ENCODE data around the gene CSF1. TPM values are rescaled to one million over a fixed set of nuclear protein-coding genes. Genes with fewer than 3 reads are reported as not detected.

Gene CSF1
- total RNA-seq, 5 donors from 2014 or later (not counting 1 experiment from before 2014, with no cell fraction given): 4.8 to 9.5 (median 8.3) TPM

DNA sequence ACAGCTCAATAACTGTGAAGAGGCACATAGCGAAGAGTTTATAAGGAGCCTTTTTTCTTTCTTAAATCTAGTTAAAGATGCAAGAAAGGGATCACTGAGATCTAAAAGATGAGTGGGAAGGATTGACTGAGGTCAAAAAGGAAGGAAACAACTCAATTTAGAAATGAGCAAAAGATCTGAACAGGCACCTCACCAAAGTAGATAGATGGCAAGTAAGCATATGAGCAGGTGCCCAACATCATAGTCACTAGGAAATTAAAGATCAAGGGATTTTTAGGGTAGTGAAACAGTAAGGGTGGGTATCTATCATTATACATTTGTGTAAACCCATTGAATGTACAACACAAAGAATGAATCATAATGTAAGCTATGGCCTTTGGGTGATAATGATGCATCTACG lies 44.6 kb upstream of the CSF1 start:
- Mint-ChIP-seq H3K4me3 (no peak overlapping the region), H3K4me1 (peaks cover 8 to 11% (median 9%) of the 10 kb centered on the region in 3 donors), H3K9me3 (peaks cover 3 to 8% (median 3%) of the 10 kb centered on the region in 3 donors), H3K36me3 (no peaks in the 10 kb centered on the region), H3K27ac (no peak overlapping the region), H3K27me3 (no peaks in the 10 kb centered on the region)
- ATAC-seq (replicated peaks in 1 of 4) (no peak), DNase-seq (no peak)
- no peaks in the 10 kb centered on the region for H3K9me3 ChIP-seq
- ChIA-PET CTCF (no interaction called here), POLR2A (no interaction called here)
- H3K4me3 ChIP-seq (ENCODE audit: control insufficient read depth in 1 of 2, extremely low read depth in 1 of 2, low read length in 1 of 2): no peak overlapping the region
- WGBS (ENCODE audit: insufficient coverage): no CpG with 5 or more reads among the region's 2 CpGs
- peaks cover 0 to 4% of the 10 kb centered on the region in 2 experiments for H3K4me1 ChIP-seq (ENCODE audit: control insufficient read depth in 1 of 2, extremely low read depth in 1 of 2, insufficient read depth in 2 of 2, low read length in 2 of 2)
- no peak overlapping the region for H3K27ac ChIP-seq (ENCODE audit: low read length)
- H3K36me3 ChIP-seq (ENCODE audit: control insufficient read depth in 2 of 2, extremely low read depth in 1 of 2, insufficient read depth in 1 of 2, low read length in 1 of 2): no peaks in the 10 kb centered on the region
- H3K27me3 ChIP-seq (replicated peaks in 1 of 2; ENCODE audit: control insufficient read depth in 2 of 2, extremely low read depth in 1 of 2, insufficient read depth in 2 of 2, low read length in 1 of 2): no peaks in the 10 kb centered on the region

DNA sequence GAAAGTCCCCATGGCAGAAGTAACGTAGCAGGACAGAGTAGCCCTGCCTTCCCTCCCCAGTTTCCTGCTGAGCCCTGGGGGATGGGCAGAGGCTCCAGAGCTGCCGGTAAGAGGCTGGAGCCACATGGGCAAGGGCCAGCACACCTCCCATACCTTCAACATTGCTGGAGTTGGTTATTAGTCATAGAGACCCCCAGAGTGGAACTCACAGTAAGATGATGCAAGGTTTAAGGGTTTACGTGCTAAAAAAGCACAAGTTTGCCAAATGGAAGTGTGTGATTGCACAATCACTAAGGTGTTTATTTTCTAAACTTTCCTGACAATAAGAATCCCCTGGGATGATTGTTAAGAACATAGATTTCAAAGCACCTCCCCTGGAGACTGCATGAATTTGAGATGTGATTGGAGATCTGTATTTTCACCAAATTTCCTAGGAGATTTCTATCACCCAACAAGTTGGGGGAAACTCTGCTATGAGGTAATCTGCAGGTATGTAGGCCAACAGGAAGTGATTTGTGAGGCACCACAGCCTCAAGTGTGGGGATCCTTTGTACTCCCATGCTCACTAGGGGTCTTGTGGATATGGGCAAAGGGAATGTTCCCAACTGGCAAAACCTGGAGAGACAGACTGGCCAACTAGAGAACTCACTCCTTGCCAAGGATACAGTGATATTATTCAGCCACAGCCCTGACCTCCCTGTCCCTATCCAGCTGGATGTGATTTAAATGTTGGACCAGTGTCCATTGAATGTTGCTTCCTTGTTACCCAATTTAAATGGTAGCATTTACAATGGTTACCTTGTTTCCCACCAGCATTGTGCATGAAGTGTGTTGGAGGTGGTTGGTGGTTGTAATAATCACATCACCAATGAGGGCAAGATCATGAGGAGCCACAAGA lies 37.1 kb upstream of the CSF1 start:
- Mint-ChIP-seq H3K27me3 (peaks cover 0 to 3% of the 10 kb centered on the region in 2 donors), H3K4me1 (peaks cover 19 to 26% (median 22%) of the 10 kb centered on the region in 3 donors), H3K4me3 (no peak overlapping the region), H3K36me3 (no peaks in the 10 kb centered on the region), H3K9me3 (no peaks in the 10 kb centered on the region), H3K27ac (no peak overlapping the region)
- ChIA-PET POLR2A (no interaction called here), CTCF (no interaction called here)
- Histone ChIP-seq H3K9me3 (no peaks in the 10 kb centered on the region), H3K4me1 (ENCODE audit: control insufficient read depth in 1 of 2, extremely low read depth in 1 of 2, insufficient read depth in 2 of 2, low read length in 2 of 2) (peaks cover 0 to 3% of the 10 kb centered on the region in 2 experiments), H3K4me3 (ENCODE audit: control insufficient read depth in 1 of 2, extremely low read depth in 1 of 2, low read length in 1 of 2) (no peak overlapping the region), H3K27ac (ENCODE audit: low read length) (peak overlapping the region; percentile 11), H3K27me3 (replicated peaks in 1 of 2; ENCODE audit: control insufficient read depth in 2 of 2, extremely low read depth in 1 of 2, insufficient read depth in 2 of 2, low read length in 1 of 2) (peaks cover 0 to 3% of the 10 kb centered on the region in 2 experiments), H3K36me3 (ENCODE audit: control insufficient read depth in 2 of 2, extremely low read depth in 1 of 2, insufficient read depth in 1 of 2, low read length in 1 of 2) (no peaks in the 10 kb centered on the region)
- 67% methylated on average over 1 of the region's 3 CpGs for WGBS (ENCODE audit: insufficient coverage)
- ATAC-seq (replicated peaks in 1 of 4): no peak
- DNase-seq: peak in 1 of 35 experiments; percentile 24

DNA sequence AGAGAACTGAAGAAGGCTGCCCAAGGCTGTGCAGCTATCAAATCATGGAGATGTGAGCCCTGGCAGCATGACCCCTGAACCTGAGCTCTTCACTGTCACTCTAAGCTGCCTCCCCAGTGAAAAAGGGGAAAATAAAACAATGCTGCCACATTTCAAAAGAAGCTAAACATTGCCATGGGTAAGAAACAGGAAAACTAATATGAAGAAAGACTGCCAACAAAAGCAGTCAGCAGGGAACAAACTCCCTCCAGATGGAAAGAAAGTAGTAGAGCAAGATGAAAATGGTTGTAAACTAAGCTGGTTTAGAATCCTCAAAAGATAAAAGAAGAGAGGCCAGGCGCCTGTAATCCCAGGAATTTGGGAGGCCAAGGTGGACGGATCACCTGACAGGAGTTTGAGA lies 36.2 kb upstream of the CSF1 start:
- Histone ChIP-seq H3K27ac (ENCODE audit: low read length) (no peak overlapping the region), H3K4me1 (ENCODE audit: control insufficient read depth in 1 of 2, extremely low read depth in 1 of 2, insufficient read depth in 2 of 2, low read length in 2 of 2) (peaks cover 0 to 3% of the 10 kb centered on the region in 2 experiments), H3K4me3 (ENCODE audit: control insufficient read depth in 1 of 2, extremely low read depth in 1 of 2, low read length in 1 of 2) (no peak overlapping the region), H3K9me3 (no peaks in the 10 kb centered on the region), H3K36me3 (ENCODE audit: control insufficient read depth in 2 of 2, extremely low read depth in 1 of 2, insufficient read depth in 1 of 2, low read length in 1 of 2) (no peaks in the 10 kb centered on the region), H3K27me3 (replicated peaks in 1 of 2; ENCODE audit: control insufficient read depth in 2 of 2, extremely low read depth in 1 of 2, insufficient read depth in 2 of 2, low read length in 1 of 2) (peaks cover 0 to 4% of the 10 kb centered on the region in 2 experiments)
- Mint-ChIP-seq H3K4me1 (peaks cover 19 to 26% (median 22%) of the 10 kb centered on the region in 3 donors), H3K36me3 (no peaks in the 10 kb centered on the region), H3K4me3 (no peak overlapping the region), H3K9me3 (no peaks in the 10 kb centered on the region), H3K27ac (no peak overlapping the region), H3K27me3 (peaks cover 0 to 3% of the 10 kb centered on the region in 2 donors)
- ChIA-PET POLR2A (no interaction called here), CTCF (no interaction called here)
- DNase-seq (no peak), ATAC-seq (replicated peaks in 1 of 4) (no peak)
- WGBS (ENCODE audit: insufficient coverage): 80% methylated on average over 1 of the region's 2 CpGs

DNA sequence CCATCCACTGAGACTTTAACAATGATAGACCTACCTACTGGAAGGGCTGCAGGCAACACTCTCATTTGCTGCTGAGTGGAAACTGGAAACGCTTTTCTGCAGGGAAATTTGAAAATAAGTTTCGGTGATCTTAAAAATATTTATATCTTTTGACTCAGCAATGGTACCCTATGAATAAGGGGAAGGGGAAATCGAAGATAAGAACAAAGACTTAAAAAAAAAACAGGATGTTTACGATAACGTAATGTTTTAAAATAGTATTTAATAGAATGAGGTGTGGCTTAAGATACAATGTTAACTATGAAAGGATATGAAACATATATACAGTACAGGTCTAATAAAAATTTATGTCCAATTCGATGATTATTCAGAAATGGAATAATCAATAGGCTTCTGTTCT lies 34.8 kb upstream of the CSF1 start:
- Histone ChIP-seq H3K27ac (ENCODE audit: low read length) (no peak overlapping the region), H3K27me3 (replicated peaks in 1 of 2; ENCODE audit: control insufficient read depth in 2 of 2, extremely low read depth in 1 of 2, insufficient read depth in 2 of 2, low read length in 1 of 2) (peaks cover 0 to 6% of the 10 kb centered on the region in 2 experiments), H3K9me3 (no peaks in the 10 kb centered on the region), H3K4me1 (ENCODE audit: control insufficient read depth in 1 of 2, extremely low read depth in 1 of 2, insufficient read depth in 2 of 2, low read length in 2 of 2) (peaks cover 0 to 3% of the 10 kb centered on the region in 2 experiments), H3K36me3 (ENCODE audit: control insufficient read depth in 2 of 2, extremely low read depth in 1 of 2, insufficient read depth in 1 of 2, low read length in 1 of 2) (no peaks in the 10 kb centered on the region), H3K4me3 (ENCODE audit: control insufficient read depth in 1 of 2, extremely low read depth in 1 of 2, low read length in 1 of 2) (no peak overlapping the region)
- H3K4me1 Mint-ChIP-seq: peaks cover 19 to 26% (median 22%) of the 10 kb centered on the region in 3 donors
- ChIA-PET CTCF (no interaction called here), POLR2A (no interaction called here)
- H3K27ac Mint-ChIP-seq: no peak overlapping the region
- H3K36me3 Mint-ChIP-seq: no peaks in the 10 kb centered on the region
- H3K9me3 Mint-ChIP-seq: no peaks in the 10 kb centered on the region
- H3K27me3 Mint-ChIP-seq: peaks cover 0 to 3% of the 10 kb centered on the region in 2 donors
- H3K4me3 Mint-ChIP-seq: no peak overlapping the region
- ATAC-seq (replicated peaks in 1 of 4): no peak
- no CpG with 5 or more reads among the region's 6 CpGs for WGBS (ENCODE audit: insufficient coverage)
- no peak for DNase-seq

DNA sequence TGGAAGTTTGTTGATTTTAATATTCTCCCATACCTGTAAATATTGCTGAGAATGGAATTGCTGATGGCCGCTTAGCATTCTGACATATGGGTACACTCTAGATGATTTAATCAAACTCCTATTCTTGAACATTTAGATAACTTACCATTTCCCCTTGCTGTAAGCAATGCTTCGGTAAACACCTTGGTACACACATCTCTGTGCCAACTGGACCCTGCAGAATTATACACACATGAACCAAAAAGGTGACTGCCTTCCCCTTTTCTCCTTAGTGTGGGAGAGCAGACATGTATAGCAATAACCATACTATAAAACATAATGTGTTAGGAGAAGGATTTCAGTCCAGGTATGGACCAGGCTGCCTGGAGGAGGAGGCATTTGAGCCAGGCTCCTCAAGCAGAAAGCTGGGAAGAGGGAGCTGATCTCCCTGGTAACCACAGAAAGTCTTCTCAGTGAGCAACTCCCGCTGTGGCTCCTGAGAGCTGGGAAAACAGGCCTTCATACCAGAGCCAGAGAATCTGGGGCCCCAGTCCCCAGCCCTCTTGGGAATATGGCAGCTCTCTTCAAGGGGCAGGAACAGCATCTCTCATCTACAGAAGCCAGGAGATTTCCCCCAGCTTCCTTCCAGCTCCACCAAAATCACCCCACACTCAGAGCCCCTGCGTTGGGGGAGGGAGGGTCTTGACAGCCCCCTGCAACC lies 33.9 kb upstream of the CSF1 start:
- H3K27ac Mint-ChIP-seq: no peak overlapping the region
- Histone ChIP-seq H3K27me3 (replicated peaks in 1 of 2; ENCODE audit: control insufficient read depth in 2 of 2, extremely low read depth in 1 of 2, insufficient read depth in 2 of 2, low read length in 1 of 2) (peaks cover 0 to 6% of the 10 kb centered on the region in 2 experiments), H3K4me1 (ENCODE audit: control insufficient read depth in 1 of 2, extremely low read depth in 1 of 2, insufficient read depth in 2 of 2, low read length in 2 of 2) (peaks cover 0 to 3% of the 10 kb centered on the region in 2 experiments), H3K27ac (ENCODE audit: low read length) (no peak overlapping the region), H3K4me3 (ENCODE audit: control insufficient read depth in 1 of 2, extremely low read depth in 1 of 2, low read length in 1 of 2) (no peak overlapping the region), H3K36me3 (ENCODE audit: control insufficient read depth in 2 of 2, extremely low read depth in 1 of 2, insufficient read depth in 1 of 2, low read length in 1 of 2) (no peaks in the 10 kb centered on the region), H3K9me3 (no peaks in the 10 kb centered on the region)
- H3K4me1 Mint-ChIP-seq: peaks cover 19 to 26% (median 22%) of the 10 kb centered on the region in 3 donors
- peaks cover 0 to 3% of the 10 kb centered on the region in 2 donors for H3K27me3 Mint-ChIP-seq
- H3K4me3 Mint-ChIP-seq: no peak overlapping the region
- DNase-seq (no peak), ATAC-seq (replicated peaks in 1 of 4) (no peak)
- H3K9me3 Mint-ChIP-seq: no peaks in the 10 kb centered on the region
- ChIA-PET CTCF (no interaction called here), POLR2A (no interaction called here)
- H3K36me3 Mint-ChIP-seq: no peaks in the 10 kb centered on the region
- WGBS (ENCODE audit: insufficient coverage): 86% methylated on average over 1 of the region's 4 CpGs

DNA sequence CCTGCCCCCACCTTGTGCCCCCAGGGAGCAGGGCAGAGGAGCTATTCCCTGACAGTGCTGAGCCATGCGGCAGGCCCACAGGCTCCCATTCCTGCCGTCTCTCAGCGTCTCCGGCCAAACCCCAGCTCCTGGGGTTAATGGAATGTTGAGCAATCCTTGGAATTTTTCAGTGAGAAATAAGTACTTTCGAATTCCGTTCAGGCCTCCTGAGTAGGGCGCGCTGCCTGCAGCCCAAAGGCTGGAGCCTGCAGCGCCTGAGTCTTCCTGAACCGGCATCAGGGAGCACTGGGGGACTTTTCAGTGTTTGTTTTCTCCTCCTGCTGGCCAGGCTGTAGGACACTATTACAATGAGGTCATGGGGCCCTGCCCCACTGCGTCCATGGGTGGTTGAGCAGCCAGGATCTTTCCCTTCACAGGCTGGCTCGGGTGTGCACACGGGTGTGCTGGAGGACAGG lies 33.3 kb upstream of the CSF1 start:
- ATAC-seq (replicated peaks in 1 of 4) (no peak), DNase-seq (no peak)
- Histone ChIP-seq H3K4me1 (ENCODE audit: control insufficient read depth in 1 of 2, extremely low read depth in 1 of 2, insufficient read depth in 2 of 2, low read length in 2 of 2) (peaks cover 0 to 3% of the 10 kb centered on the region in 2 experiments), H3K36me3 (ENCODE audit: control insufficient read depth in 2 of 2, extremely low read depth in 1 of 2, insufficient read depth in 1 of 2, low read length in 1 of 2) (no peaks in the 10 kb centered on the region), H3K27me3 (replicated peaks in 1 of 2; ENCODE audit: control insufficient read depth in 2 of 2, extremely low read depth in 1 of 2, insufficient read depth in 2 of 2, low read length in 1 of 2) (peaks cover 0 to 6% of the 10 kb centered on the region in 2 experiments), H3K9me3 (no peaks in the 10 kb centered on the region), H3K27ac (ENCODE audit: low read length) (no peak overlapping the region), H3K4me3 (ENCODE audit: control insufficient read depth in 1 of 2, extremely low read depth in 1 of 2, low read length in 1 of 2) (no peak overlapping the region)
- 92% methylated on average over 13 of the region's 13 CpGs for WGBS (ENCODE audit: insufficient coverage)
- H3K4me3 Mint-ChIP-seq: no peak overlapping the region
- no peak overlapping the region for H3K27ac Mint-ChIP-seq
- H3K9me3 Mint-ChIP-seq: no peaks in the 10 kb centered on the region
- CTCF ChIA-PET: no interaction called here
- H3K27me3 Mint-ChIP-seq: peaks cover 0 to 3% of the 10 kb centered on the region in 2 donors
- POLR2A ChIA-PET: no interaction called here
- H3K4me1 Mint-ChIP-seq: peaks cover 19 to 26% (median 22%) of the 10 kb centered on the region in 3 donors
- H3K36me3 Mint-ChIP-seq: no peaks in the 10 kb centered on the region
